ENCODE data around the gene PPFIBP1. TPM values are rescaled to one million over a fixed set of nuclear protein-coding genes. Genes with fewer than 3 reads are reported as not detected.

The PPFIBP1 gene
- total and polyA plus RNA-seq, 2 of the 8 experiments (the other 6 are each of a cell fraction or from before 2014, with no cell fraction given), result 7.7 to 31.3 TPM

GRCh38 chr12:27577688-27578087 is 53.7 kb downstream of the PPFIBP1 start:
- H3K79me1 ChIP-seq (ENCODE audit: low read depth, low read length), result no peaks in the 10 kb centered on the region
- H3K36me3 ChIP-seq (ENCODE audit: control insufficient read depth in 2 of 4, insufficient read depth in 4 of 4, low read length in 3 of 4), result no peaks in the 10 kb centered on the region
- H3K9ac ChIP-seq (replicated peaks in 1 of 4; ENCODE audit: extremely low read depth in 1 of 4, low read depth in 3 of 4, low read length in 3 of 4), result no peak overlapping the region
- no peak overlapping the region for H2BK20ac ChIP-seq (ENCODE audit: low read length)
- H3K4me1 ChIP-seq (replicated peaks in 1 of 4; ENCODE audit: control insufficient read depth in 3 of 4, insufficient read depth in 4 of 4, low read length in 3 of 4), result no peaks in the 10 kb centered on the region
- H3K4ac ChIP-seq (replicated peaks; ENCODE audit: insufficient read length, low read depth, low read length), result no peak overlapping the region
- no peaks in the 10 kb centered on the region for H3K79me2 ChIP-seq (ENCODE audit: control insufficient read depth in 1 of 2, insufficient read depth in 2 of 2, low read length in 2 of 2)
- H2BK5ac ChIP-seq (ENCODE audit: low read depth, low read length), result no peak overlapping the region
- H2BK15ac ChIP-seq (ENCODE audit: low read length), result no peak overlapping the region
- WGBS, 2 experiments (ENCODE audit: extremely low coverage in 1 of 2, insufficient coverage in 1 of 2, insufficient read length in 1 of 2, insufficient replicate concordance in 2 of 2, low coverage in 1 of 2, low lambda C conversion rate in 2 of 2, missing lambda C conversion rate in 1 of 2), result 74% methylated on average over 4 of the region's 4 CpGs; no CpG with 5 or more reads in 1 of the 2 experiments
- H3K4me2 ChIP-seq (ENCODE audit: insufficient read depth in 1 of 2, low read depth in 2 of 2, low read length in 2 of 2), result no peak overlapping the region
- H2AK5ac ChIP-seq (ENCODE audit: low read depth, low read length), result no peak overlapping the region
- FAIRE-seq (no peak), DNase-seq (ENCODE audit: low read depth in 1 of 2, low spot score in 2 of 2) (no peak)
- no peaks in the 10 kb centered on the region for H3K9me3 ChIP-seq (ENCODE audit: insufficient read depth in 2 of 2, low read depth in 1 of 2, low read length in 1 of 2)
- no peaks in the 10 kb centered on the region for H4K20me1 ChIP-seq (replicated peaks in 1 of 2; ENCODE audit: control insufficient read depth in 1 of 2, insufficient read depth in 2 of 2, low read length in 2 of 2)
- H3K18ac ChIP-seq (ENCODE audit: extremely low read depth, low read length), result no peak overlapping the region
- H3K27me3 ChIP-seq (replicated peaks in 1 of 4; ENCODE audit: control insufficient read depth in 3 of 4, extremely low read depth in 1 of 4, insufficient read depth in 3 of 4, low read length in 3 of 4), result no peaks in the 10 kb centered on the region
- H2BK120ac ChIP-seq (replicated peaks; ENCODE audit: low read depth, low read length), result no peak overlapping the region
- no peak overlapping the region for H2BK12ac ChIP-seq (ENCODE audit: low read depth, low read length)
- ChIA-PET POLR2A (ENCODE audit: partially characterized antibody) (no interaction called here), CTCF (ENCODE audit: partially characterized antibody) (no interaction called here)
- no peak overlapping the region for H3K56ac ChIP-seq (replicated peaks; ENCODE audit: insufficient read length, low read depth, low read length)
- H3K23ac ChIP-seq (ENCODE audit: insufficient read length), result no peak overlapping the region
- H4K91ac ChIP-seq (replicated peaks; ENCODE audit: insufficient read length, low read length), result no peak overlapping the region
- H3K4me3 ChIP-seq (ENCODE audit: extremely low read depth in 1 of 4, insufficient read depth in 2 of 4, low read depth in 3 of 4, low read length in 4 of 4), result no peak overlapping the region
- no peak overlapping the region for H3K27ac ChIP-seq (ENCODE audit: low read depth, low read length)
- H4K8ac ChIP-seq (ENCODE audit: extremely low read depth, insufficient read depth, low read length), result no peak overlapping the region
- no peak overlapping the region for H2AFZ ChIP-seq (ENCODE audit: low read length)
- TF ChIP-seq SP1 (IDR thresholded peaks at IDR 0.05; ENCODE audit: low read depth, low read length), result no peak
- TF ChIP-seq GTF2F1 (IDR thresholded peaks at IDR 0.05; ENCODE audit: borderline replicate concordance, low read depth, low read length), result no peak
- no peak for TF ChIP-seq YY1 (IDR thresholded peaks at IDR 0.05; ENCODE audit: low read depth, low read length)
- no peak for TF ChIP-seq MAFK (IDR thresholded peaks at IDR 0.05; ENCODE audit: low read depth, low read length)
- TF ChIP-seq SIRT6 (IDR thresholded peaks at IDR 0.05; ENCODE audit: low read length), result no peak
- no peak overlapping the region for H3K14ac ChIP-seq (ENCODE audit: insufficient read length)
- H4K5ac ChIP-seq (ENCODE audit: insufficient read length, low read depth, low read length), result no peak overlapping the region
- H3K23me2 ChIP-seq (ENCODE audit: low read depth, low read length), result no peaks in the 10 kb centered on the region

Measured in H1 (cell line).